ENCODE results near the gene USH1C.
A peak's percentile ranks its signal among the peaks of the same experiment; 100 is the strongest.

USH1C gene

GRCh38 chr11:17568944-17569343 is 24.7 kb upstream of the USH1C start:
- no peak for DNase-seq

GRCh38 chr11:17564687-17565042 is 20.4 kb upstream of the USH1C start:
- no peak for DNase-seq

GRCh38 chr11:17563961-17564686 is 19.9 kb upstream of the USH1C start:
- DNase-seq: no peak

- DNase-seq: no peak
Measured at GRCh38 chr11:17563231-17563646, 19.0 kb upstream of the USH1C start.

GRCh38 chr11:17561526-17561925 is 17.3 kb upstream of the USH1C start:
- DNase-seq: no peak

- no peak for DNase-seq
Measured at GRCh38 chr11:17561111-17561415, 16.8 kb upstream of the USH1C start.

- DNase-seq: no peak
Measured at GRCh38 chr11:17560281-17561110, 16.3 kb upstream of the USH1C start.

GRCh38 chr11:17559341-17560087 is 15.3 kb upstream of the USH1C start:
- no peak for DNase-seq

GRCh38 chr11:17558916-17559315 is 14.7 kb upstream of the USH1C start:
- DNase-seq: no peak

GRCh38 chr11:17558025-17558780 is 14.0 kb upstream of the USH1C start:
- DNase-seq: no peak

GRCh38 chr11:17556999-17557398 is 12.8 kb upstream of the USH1C start:
- no peak for DNase-seq

- DNase-seq: no peak
Measured at GRCh38 chr11:17554487-17554886, 10.3 kb upstream of the USH1C start.

GRCh38 chr11:17553249-17553546 is 9.0 kb upstream of the USH1C start:
- no peak for DNase-seq

GRCh38 chr11:17552392-17553248 is 8.4 kb upstream of the USH1C start:
- no peak for DNase-seq

- DNase-seq: no peak
Measured at GRCh38 chr11:17552041-17552355, 7.8 kb upstream of the USH1C start.

- DNase-seq: no peak
Measured at GRCh38 chr11:17551347-17552040, 7.3 kb upstream of the USH1C start.

GRCh38 chr11:17550450-17551346 is 6.5 kb upstream of the USH1C start:
- DNase-seq: no peak

GRCh38 chr11:17548444-17548843 is 4.2 kb upstream of the USH1C start:
- no peak for DNase-seq

GRCh38 chr11:17547932-17548331 is 3.7 kb upstream of the USH1C start:
- DNase-seq: no peak

- peak; percentile 56 for DNase-seq
Measured at GRCh38 chr11:17547051-17547577, 2.9 kb upstream of the USH1C start, which contains the start of gene OTOG. Gene OTOG, plus strand, starts transcription at chr11:17547259. Its CDS starts 114 bp downstream, at chr11:17547373.
